ENCODE measurements around the gene CAMK2B.

CAMK2B gene

DNA sequence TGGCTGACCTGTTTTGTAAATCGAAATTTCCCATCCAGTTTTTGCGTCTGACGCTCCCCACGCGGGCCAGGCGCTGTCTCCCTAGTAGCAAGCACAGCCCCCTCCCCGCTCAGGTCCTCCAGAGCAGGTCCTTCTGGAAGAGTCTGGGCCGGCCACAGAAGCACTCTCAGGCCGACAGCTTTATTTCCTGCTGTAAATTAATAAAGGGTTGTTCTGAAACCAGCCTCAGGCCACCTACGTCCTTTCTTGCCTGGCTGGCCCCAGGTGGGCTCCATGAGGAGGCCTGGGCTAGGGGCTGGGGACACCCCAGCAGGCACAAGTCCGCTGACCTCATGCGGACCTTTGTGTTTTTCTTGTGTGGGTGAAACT lies 35.2 kb downstream of the CAMK2B start:
- DNase-seq = no peak
- H3K27ac ChIP-seq (ENCODE audit: low read length) = no peak overlapping the region
- H3K79me2 ChIP-seq (ENCODE audit: low read length) = no peaks in the 10 kb centered on the region
- peaks cover 25% of the 10 kb centered on the region for H3K27me3 ChIP-seq (replicated peaks; ENCODE audit: insufficient read depth, low read length)
- no peaks in the 10 kb centered on the region for H3K9me2 ChIP-seq (replicated peaks; ENCODE audit: insufficient read depth, low read length)
- H2AFZ ChIP-seq (ENCODE audit: low read length) = no peak overlapping the region
- H3K4me2 ChIP-seq (ENCODE audit: low read depth, low read length) = no peak overlapping the region
- H3K4me3 ChIP-seq (ENCODE audit: low read length) = no peak overlapping the region
- no peaks in the 10 kb centered on the region for H3K4me1 ChIP-seq (ENCODE audit: low read length)
- no peak overlapping the region for H3K9ac ChIP-seq (ENCODE audit: low read length)
- no peaks in the 10 kb centered on the region for H3K36me3 ChIP-seq (replicated peaks; ENCODE audit: insufficient read depth, low read length)
- no peaks in the 10 kb centered on the region for H3K9me3 ChIP-seq (replicated peaks; ENCODE audit: insufficient read depth, low read length)
- no peaks in the 10 kb centered on the region for H3F3A ChIP-seq (ENCODE audit: insufficient read depth, low read length)
- H4K20me1 ChIP-seq (ENCODE audit: insufficient read depth, low read length) = no peaks in the 10 kb centered on the region
- TF ChIP-seq EZH2 (optimal IDR thresholded peaks at IDR 0.05; ENCODE audit: low read depth, low read length) = no peak
- TF ChIP-seq, protein P1, sequence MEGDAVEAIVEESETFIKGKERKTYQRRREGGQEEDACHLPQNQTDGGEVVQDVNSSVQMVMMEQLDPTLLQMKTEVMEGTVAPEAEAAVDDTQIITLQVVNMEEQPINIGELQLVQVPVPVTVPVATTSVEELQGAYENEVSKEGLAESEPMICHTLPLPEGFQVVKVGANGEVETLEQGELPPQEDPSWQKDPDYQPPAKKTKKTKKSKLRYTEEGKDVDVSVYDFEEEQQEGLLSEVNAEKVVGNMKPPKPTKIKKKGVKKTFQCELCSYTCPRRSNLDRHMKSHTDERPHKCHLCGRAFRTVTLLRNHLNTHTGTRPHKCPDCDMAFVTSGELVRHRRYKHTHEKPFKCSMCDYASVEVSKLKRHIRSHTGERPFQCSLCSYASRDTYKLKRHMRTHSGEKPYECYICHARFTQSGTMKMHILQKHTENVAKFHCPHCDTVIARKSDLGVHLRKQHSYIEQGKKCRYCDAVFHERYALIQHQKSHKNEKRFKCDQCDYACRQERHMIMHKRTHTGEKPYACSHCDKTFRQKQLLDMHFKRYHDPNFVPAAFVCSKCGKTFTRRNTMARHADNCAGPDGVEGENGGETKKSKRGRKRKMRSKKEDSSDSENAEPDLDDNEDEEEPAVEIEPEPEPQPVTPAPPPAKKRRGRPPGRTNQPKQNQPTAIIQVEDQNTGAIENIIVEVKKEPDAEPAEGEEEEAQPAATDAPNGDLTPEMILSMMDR (IDR thresholded peaks at IDR 0.05; ENCODE audit: low read length) = no peak
- TF ChIP-seq EZH2phosphoT487 (IDR thresholded peaks at IDR 0.05; ENCODE audit: low read length) = no peak

DNA sequence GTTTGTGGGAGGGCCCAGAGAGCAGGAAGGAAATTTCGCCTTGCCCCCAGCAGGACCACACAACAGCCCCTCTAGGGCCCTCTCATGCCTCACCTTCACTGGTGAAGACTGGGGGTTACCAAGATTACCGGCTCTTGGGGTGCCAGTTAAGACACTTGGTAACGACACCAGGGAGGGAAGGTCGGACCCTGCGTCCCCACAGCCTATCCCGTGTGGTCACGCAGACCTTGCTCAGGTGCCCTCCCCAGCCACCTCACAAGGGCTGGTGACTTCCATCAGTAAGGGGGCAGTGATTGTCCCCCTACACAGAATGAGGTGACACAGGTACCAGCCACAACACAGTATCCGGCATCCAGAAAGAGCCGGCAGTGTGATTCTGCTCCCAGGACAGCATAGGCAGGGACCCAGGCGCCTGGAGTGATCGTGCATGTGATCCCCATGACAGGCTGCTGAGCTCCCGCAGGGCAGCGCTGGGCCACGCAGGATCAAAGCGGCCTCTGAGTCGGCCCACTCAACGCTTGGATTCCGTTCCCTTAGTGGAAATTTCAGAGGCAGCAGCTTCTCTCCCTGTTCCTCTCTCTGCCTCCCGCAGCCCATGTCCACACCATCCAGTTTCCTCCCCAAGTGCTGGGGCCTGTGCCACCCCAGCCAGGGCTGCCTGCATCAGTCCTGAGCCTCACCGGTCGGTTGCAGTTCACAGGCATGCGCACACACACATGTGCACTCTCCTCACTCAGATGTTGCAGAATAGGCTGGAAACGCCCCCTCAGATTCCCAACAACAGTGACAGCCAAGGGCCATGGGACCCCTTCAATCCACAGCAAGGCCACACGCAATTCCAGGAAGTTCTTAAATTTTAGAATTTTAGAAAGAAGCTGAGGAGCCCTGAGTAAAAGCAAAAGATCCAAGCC lies 35.8 kb downstream of the CAMK2B start:
- no peak for DNase-seq
- no peaks in the 10 kb centered on the region for H3K36me3 ChIP-seq (replicated peaks; ENCODE audit: insufficient read depth, low read length)
- no peaks in the 10 kb centered on the region for H3F3A ChIP-seq (ENCODE audit: insufficient read depth, low read length)
- H3K9me2 ChIP-seq (replicated peaks; ENCODE audit: insufficient read depth, low read length) = no peaks in the 10 kb centered on the region
- H3K27me3 ChIP-seq (replicated peaks; ENCODE audit: insufficient read depth, low read length) = peaks cover 29% of the 10 kb centered on the region
- H3K9me3 ChIP-seq (replicated peaks; ENCODE audit: insufficient read depth, low read length) = no peaks in the 10 kb centered on the region
- no peak overlapping the region for H3K4me3 ChIP-seq (ENCODE audit: low read length)
- H3K4me1 ChIP-seq (ENCODE audit: low read length) = no peaks in the 10 kb centered on the region
- no peak overlapping the region for H3K4me2 ChIP-seq (ENCODE audit: low read depth, low read length)
- no peaks in the 10 kb centered on the region for H3K79me2 ChIP-seq (ENCODE audit: low read length)
- no peak overlapping the region for H3K27ac ChIP-seq (ENCODE audit: low read length)
- TF ChIP-seq, protein P1 (IDR thresholded peaks at IDR 0.05; ENCODE audit: low read length) = no peak
- TF ChIP-seq EZH2phosphoT487 (IDR thresholded peaks at IDR 0.05; ENCODE audit: low read length) = no peak
- no peak overlapping the region for H3K9ac ChIP-seq (ENCODE audit: low read length)
- H4K20me1 ChIP-seq (ENCODE audit: insufficient read depth, low read length) = no peaks in the 10 kb centered on the region
- H2AFZ ChIP-seq (ENCODE audit: low read length) = no peak overlapping the region

DNA sequence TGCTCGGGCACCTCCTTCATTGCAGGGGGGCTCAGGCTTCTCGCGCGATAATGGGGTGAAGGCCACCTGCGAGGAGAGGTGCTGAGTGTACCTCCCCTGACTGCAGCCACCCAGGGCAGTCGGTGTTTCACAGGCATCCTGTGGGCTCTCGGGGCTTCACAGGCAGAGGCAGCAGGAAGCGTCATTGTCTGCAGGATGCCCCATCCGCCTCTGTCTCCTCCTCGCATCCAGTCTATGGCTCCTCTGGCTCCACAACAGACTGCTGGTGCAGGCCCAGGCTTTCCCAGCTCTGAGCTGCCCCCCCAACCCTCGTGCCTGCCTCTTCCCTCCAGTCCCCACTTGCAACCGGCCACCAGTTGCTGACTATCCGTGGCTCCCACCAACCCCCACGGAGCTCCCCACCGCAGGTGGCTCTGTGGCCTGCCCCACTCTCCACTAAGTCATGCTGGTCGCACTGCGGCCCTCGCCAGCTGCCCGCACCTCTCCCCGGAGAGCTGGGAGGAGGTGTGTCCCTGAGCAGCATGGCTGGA lies 36.5 kb downstream of the CAMK2B start:
- H3K9me2 ChIP-seq (replicated peaks; ENCODE audit: insufficient read depth, low read length) = no peaks in the 10 kb centered on the region
- H3K4me1 ChIP-seq (ENCODE audit: low read length) = no peaks in the 10 kb centered on the region
- H3K27me3 ChIP-seq (replicated peaks; ENCODE audit: insufficient read depth, low read length) = peaks cover 35% of the 10 kb centered on the region
- no peaks in the 10 kb centered on the region for H4K20me1 ChIP-seq (ENCODE audit: insufficient read depth, low read length)
- no peak overlapping the region for H3K4me2 ChIP-seq (ENCODE audit: low read depth, low read length)
- no peaks in the 10 kb centered on the region for H3K79me2 ChIP-seq (ENCODE audit: low read length)
- H3K27ac ChIP-seq (ENCODE audit: low read length) = no peak overlapping the region
- no peak overlapping the region for H3K9ac ChIP-seq (ENCODE audit: low read length)
- H3F3A ChIP-seq (ENCODE audit: insufficient read depth, low read length) = no peaks in the 10 kb centered on the region
- H2AFZ ChIP-seq (ENCODE audit: low read length) = no peak overlapping the region
- H3K9me3 ChIP-seq (replicated peaks; ENCODE audit: insufficient read depth, low read length) = no peaks in the 10 kb centered on the region
- H3K4me3 ChIP-seq (ENCODE audit: low read length) = no peak overlapping the region
- DNase-seq = no peak
- no peaks in the 10 kb centered on the region for H3K36me3 ChIP-seq (replicated peaks; ENCODE audit: insufficient read depth, low read length)
- TF ChIP-seq, protein P1 (IDR thresholded peaks at IDR 0.05; ENCODE audit: low read length) = no peak
- TF ChIP-seq EZH2phosphoT487 (IDR thresholded peaks at IDR 0.05; ENCODE audit: low read length) = no peak
- no peak for TF ChIP-seq EZH2 (optimal IDR thresholded peaks at IDR 0.05; ENCODE audit: low read depth, low read length)

Data from MM.1S (cell line).